DND-41 (cell line): ENCODE results near the gene PM20D2.

Experiments used
- ATAC-seq: fragments of 200-7000 bp; cut with Tn5 transposase; 3 replicates; pipeline ENCODE4 v1.9.1; 2021; ENCODE audit warnings: low read depth; ENCODE audit not compliant: insufficient read depth
- DNase-seq: peaks from one replicate; pipeline ENCODE4 v3.0.0-alpha.2; 2020
- H2AFZ ChIP-seq: 2 replicates; pipeline ENCODE4 v1.6.0; 2012; ENCODE audit warnings: low read depth, low read length
- H3K27ac ChIP-seq: 2 replicates; pipeline ENCODE4 v1.5.1; 2012; ENCODE audit warnings: low read length, inconsistent platforms
- H3K27me3 ChIP-seq: fragments of 200-600 bp; sonication (generic); 2 replicates; pipeline ENCODE4 v1.6.0; 2012; ENCODE audit warnings: low read length, mild to moderate bottlenecking, inconsistent platforms; ENCODE audit not compliant: insufficient read depth, poor library complexity
- H3K36me3 ChIP-seq: 2 replicates; pipeline ENCODE4 v1.5.1; 2012; ENCODE audit warnings: low read length, inconsistent platforms; ENCODE audit not compliant: insufficient read depth
- H3K4me1 ChIP-seq: 2 replicates; pipeline ENCODE4 v1.5.1; 2012; ENCODE audit warnings: mild to moderate bottlenecking, low read length; ENCODE audit not compliant: insufficient read depth
- H3K4me2 ChIP-seq: 2 replicates; pipeline ENCODE4 v1.6.0; 2012; ENCODE audit warnings: mild to moderate bottlenecking, moderate library complexity, low read length, inconsistent platforms; ENCODE audit not compliant: insufficient read depth
- H3K4me3 ChIP-seq, 2 experiments: fragments of 200-600 bp in 1 of 2; shearing (Covaris generic) in 1 of 2; 2 replicates each; pipeline ENCODE4 v1.5.1; 2012 to 2016; ENCODE audit warnings: inconsistent platforms in 2 of 2, low read length in 2 of 2, mild to moderate bottlenecking in 2 of 2, low read depth in 1 of 2, moderate library complexity in 1 of 2
- H3K79me2 ChIP-seq: 2 replicates; pipeline ENCODE4 v1.6.0; 2012; ENCODE audit warnings: low read length, inconsistent platforms; ENCODE audit not compliant: insufficient read depth
- H3K9ac ChIP-seq: 2 replicates; pipeline ENCODE4 v1.6.0; 2012; ENCODE audit warnings: low read depth, mild to moderate bottlenecking, inconsistent platforms, low read length, moderate library complexity
- H3K9me3 ChIP-seq: 2 replicates; pipeline ENCODE4 v1.5.1; 2012; ENCODE audit warnings: low read length, moderate library complexity, mild to moderate bottlenecking, inconsistent platforms; ENCODE audit not compliant: insufficient read depth, severe bottlenecking
- H4K20me1 ChIP-seq: 2 replicates; pipeline ENCODE4 v1.6.0; 2012; ENCODE audit warnings: low read length; ENCODE audit not compliant: insufficient read depth
- CTCF ChIP-seq: IDR thresholded peaks from 2 replicates; pipeline ENCODE4 v1.5.1; 2012; ENCODE audit warnings: borderline replicate concordance, low read length, moderate library complexity, mild to moderate bottlenecking; ENCODE audit not compliant: poor library complexity, severe bottlenecking; ENCODE audit errors: extremely low read depth
- EZH2 ChIP-seq: IDR thresholded peaks from 3 replicates; pipeline ENCODE4 v1.6.1; 2012; ENCODE audit warnings: borderline replicate concordance, low read depth, mild to moderate bottlenecking, moderate library complexity, low read length, inconsistent platforms; ENCODE audit not compliant: severe bottlenecking

Gene PM20D2

DNA sequence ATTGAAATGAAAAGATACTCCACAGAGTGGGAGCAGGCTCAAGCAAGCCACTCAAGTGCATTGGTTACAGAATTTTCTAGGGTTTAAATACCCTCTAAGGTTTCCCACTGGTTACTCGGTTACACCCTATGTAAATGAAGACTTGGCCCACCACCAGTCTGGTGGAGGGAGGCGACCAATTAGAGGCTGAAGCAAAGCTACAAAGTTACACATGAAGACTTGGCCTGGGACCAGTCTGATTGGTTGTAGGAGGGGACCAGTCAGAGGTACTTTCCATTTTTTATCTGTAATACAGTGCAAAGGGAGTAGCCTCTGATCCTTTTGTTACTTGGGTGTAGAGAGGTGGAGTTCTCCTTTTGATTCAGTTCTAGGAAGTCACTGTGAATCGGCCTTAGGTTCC, 35.6 kb upstream of the PM20D2 start:
- TF ChIP-seq CTCF (no peak), EZH2 (no peak)
- DNase-seq (no peak), ATAC-seq (no peak)
- H3K4me1 ChIP-seq = no peaks in the 10 kb centered on the region
- H3K9ac ChIP-seq = no peak overlapping the region
- H2AFZ ChIP-seq = no peak overlapping the region
- H4K20me1 ChIP-seq = no peaks in the 10 kb centered on the region
- H3K27me3 ChIP-seq = no peaks in the 10 kb centered on the region
- H3K4me2 ChIP-seq = no peak overlapping the region
- no peaks in the 10 kb centered on the region for H3K79me2 ChIP-seq
- H3K4me3 ChIP-seq = no peak overlapping the region
- H3K9me3 ChIP-seq = no peaks in the 10 kb centered on the region
- no peak overlapping the region for H3K27ac ChIP-seq
- no peaks in the 10 kb centered on the region for H3K36me3 ChIP-seq

- Histone ChIP-seq H3K27ac (no peak overlapping the region), H3K4me2 (no peak overlapping the region), H3K27me3 (no peaks in the 10 kb centered on the region), H3K4me1 (no peaks in the 10 kb centered on the region), H3K9ac (no peak overlapping the region), H3K79me2 (no peaks in the 10 kb centered on the region), H3K36me3 (no peaks in the 10 kb centered on the region), H4K20me1 (no peaks in the 10 kb centered on the region), H3K9me3 (no peaks in the 10 kb centered on the region), H3K4me3 (no peak overlapping the region), H2AFZ (no peak overlapping the region)
- ATAC-seq (no peak), DNase-seq (no peak)
- TF ChIP-seq CTCF (no peak), EZH2 (no peak)
Measured at GRCh38 chr6:89111933-89112332, 33.9 kb upstream of the PM20D2 start.

- H3K27ac ChIP-seq = no peak overlapping the region
- H3K4me2 ChIP-seq = no peak overlapping the region
- H3K9me3 ChIP-seq = no peaks in the 10 kb centered on the region
- no peak overlapping the region for H3K9ac ChIP-seq
- H3K27me3 ChIP-seq = no peaks in the 10 kb centered on the region
- no peak overlapping the region for H3K4me3 ChIP-seq
- no peaks in the 10 kb centered on the region for H3K79me2 ChIP-seq
- no peaks in the 10 kb centered on the region for H3K36me3 ChIP-seq
- no peaks in the 10 kb centered on the region for H3K4me1 ChIP-seq
- TF ChIP-seq CTCF (no peak), EZH2 (no peak)
- DNase-seq (no peak), ATAC-seq (no peak)
- no peaks in the 10 kb centered on the region for H4K20me1 ChIP-seq
- H2AFZ ChIP-seq = no peak overlapping the region
Measured at GRCh38 chr6:89116702-89117101, 29.2 kb upstream of the PM20D2 start.

DNA sequence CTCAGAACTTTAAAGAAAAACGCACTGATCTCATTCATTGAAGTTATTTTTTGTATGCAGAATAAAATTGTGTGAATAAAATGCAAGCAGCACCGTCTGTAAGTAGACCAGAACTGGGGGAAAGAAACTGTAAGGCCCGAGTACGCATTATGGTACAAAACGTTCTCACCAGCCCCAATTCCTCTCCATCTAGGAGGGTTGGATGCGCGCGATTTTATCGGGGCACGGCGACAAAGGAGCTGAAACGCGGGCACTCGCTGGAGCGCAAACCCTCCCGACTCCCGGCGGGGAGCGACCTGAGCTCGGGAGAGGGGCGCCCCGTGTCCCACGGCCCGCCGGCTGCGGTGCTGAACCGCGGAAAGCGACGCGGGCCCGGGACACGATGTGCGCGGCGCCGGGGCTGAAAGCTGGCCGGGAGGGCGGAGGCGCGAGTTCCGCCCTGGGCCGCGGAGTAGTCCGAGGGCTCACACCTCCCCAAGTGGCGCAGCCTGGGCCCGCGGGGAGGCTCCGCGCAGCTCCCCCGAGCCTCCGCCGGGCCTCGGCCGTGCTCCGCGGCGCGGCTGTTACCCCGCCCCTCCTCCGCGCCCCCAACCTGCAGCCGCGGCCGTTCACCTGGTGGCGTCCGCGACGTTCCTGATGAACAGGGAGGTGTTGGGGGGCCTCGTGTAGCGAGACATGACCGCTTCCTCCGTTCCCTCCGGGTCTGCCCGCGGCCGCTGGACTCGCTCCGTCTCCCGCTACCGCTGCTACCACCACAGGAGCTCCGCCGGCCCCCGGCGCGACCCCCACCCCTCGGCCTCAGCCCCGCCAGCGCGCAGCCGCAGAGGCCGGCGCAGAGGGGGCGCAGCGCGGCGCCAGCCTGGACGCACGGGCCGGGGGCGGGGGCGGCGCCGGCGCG, 28.4 kb upstream of the PM20D2 start, which contains the start of gene SRSF12:
Gene SRSF12 (minus strand): TSS at position 861 of the 898 bp plus-strand sequence. CDS start 184 bp downstream, at position 677.
- H3K9me3 ChIP-seq = no peaks in the 10 kb centered on the region
- no peaks in the 10 kb centered on the region for H3K27me3 ChIP-seq
- no peak for DNase-seq
- H3K4me2 ChIP-seq = no peak within 1 kb of the TSS
- no peaks in the 10 kb centered on the region for H3K79me2 ChIP-seq
- no peak within 1 kb of the TSS for H2AFZ ChIP-seq
- no peaks in the 10 kb centered on the region for H3K4me1 ChIP-seq
- TF ChIP-seq EZH2 (no peak), CTCF (no peak)
- no peak within 1 kb of the TSS for H3K9ac ChIP-seq
- H3K36me3 ChIP-seq = no peaks in the 10 kb centered on the region
- ATAC-seq = no peak
- no peaks in the 10 kb centered on the region for H4K20me1 ChIP-seq
- no peak within 1 kb of the TSS for H3K27ac ChIP-seq
- H3K4me3 ChIP-seq = no peak within 1 kb of the TSS
